Stimulated activated naive CD4-positive, alpha-beta T cell treated with Interleukin-2 at 50 U/mL for 16 hours (primary cell): ENCODE data around the gene SFTA2.
"Not testable (repeated sequence)": the region's sequence is repeated elsewhere in the genome, so short reads cannot be mapped to it uniquely, and the experiment has no call there.

ENCODE experiments used
- DNase-seq: peaks from one replicate; lab custom pipeline; 2025; lab: John Stamatoyannopoulos, UW

SFTA2 gene

DNA sequence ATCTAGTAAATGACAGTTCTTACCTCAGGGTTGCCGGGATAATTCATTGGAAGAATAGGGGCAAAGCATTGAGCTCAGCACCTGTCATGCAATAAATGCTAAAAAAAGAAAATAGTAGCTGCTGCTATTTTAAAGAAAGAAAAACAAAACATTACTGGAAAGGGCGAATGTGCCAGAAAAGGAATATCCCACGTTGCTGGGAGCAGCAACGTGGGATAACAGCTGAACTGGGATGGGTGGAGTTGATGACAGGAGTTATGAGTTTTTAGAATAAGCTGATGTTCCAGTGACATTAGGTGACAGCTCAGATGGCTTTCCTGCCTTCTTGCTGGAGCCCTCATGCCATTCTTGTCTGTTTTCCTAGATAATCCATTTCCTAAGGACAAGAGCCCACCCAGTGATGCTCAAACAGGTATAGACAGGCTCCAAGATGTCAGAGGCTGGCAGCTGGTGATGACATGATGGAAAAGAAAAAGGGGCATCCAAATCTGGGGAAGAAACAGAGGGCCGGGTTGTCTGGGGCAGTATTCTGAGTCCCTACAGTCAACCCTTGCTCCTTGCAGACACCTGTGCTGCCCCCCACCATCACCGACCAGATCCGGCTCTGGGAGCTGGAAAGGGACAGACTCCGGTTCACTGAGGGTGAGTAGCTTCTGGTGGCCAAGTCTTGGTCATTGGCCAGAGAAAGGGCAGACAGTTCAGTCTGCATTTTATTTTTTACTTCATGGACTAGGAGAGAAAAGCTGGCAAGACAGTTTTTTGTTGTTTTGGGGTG is 19.0 kb downstream of the SFTA2 start:
- no peak for DNase-seq

DNA sequence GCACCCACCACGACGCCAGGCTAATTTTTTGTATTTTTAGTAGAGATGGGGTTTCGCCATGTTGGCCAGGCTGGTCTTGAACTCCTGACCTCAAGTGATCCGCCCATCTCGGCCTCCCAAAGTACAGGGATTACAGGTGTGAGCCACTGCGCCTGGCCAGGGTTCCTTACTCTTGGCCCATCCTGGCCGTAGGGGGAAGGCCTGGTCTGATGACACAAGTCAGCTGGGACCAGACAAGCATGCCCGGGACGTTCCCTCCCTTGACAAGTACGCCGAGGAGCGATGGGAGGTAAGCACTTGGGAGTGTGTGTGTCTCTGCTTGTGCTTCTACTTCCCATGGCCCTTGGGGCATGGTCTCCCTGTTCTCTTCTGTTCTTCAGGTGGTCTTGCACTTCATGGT is 21.5 kb downstream of the SFTA2 start:
- not testable (repeated sequence) for DNase-seq

DNA sequence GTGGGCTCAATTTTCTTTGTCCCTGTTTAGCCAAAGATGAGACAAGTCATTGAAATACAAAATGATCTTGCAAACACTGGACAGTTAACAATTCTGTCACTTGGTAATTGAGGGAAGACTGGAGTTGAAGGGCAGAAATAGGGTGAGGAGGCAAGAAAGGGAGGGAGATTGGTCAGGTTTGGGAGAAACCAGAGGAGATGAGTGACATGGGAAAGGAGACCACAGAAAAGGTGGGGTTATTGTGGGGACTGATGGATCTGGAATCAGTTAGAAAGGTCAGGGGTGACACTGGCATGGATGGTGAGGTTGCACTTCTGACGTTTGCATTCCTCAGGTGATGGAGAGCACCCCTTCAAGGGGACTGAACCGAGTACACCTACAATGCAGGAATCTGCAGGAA is 23.3 kb downstream of the SFTA2 start:
- no peak for DNase-seq

DNA sequence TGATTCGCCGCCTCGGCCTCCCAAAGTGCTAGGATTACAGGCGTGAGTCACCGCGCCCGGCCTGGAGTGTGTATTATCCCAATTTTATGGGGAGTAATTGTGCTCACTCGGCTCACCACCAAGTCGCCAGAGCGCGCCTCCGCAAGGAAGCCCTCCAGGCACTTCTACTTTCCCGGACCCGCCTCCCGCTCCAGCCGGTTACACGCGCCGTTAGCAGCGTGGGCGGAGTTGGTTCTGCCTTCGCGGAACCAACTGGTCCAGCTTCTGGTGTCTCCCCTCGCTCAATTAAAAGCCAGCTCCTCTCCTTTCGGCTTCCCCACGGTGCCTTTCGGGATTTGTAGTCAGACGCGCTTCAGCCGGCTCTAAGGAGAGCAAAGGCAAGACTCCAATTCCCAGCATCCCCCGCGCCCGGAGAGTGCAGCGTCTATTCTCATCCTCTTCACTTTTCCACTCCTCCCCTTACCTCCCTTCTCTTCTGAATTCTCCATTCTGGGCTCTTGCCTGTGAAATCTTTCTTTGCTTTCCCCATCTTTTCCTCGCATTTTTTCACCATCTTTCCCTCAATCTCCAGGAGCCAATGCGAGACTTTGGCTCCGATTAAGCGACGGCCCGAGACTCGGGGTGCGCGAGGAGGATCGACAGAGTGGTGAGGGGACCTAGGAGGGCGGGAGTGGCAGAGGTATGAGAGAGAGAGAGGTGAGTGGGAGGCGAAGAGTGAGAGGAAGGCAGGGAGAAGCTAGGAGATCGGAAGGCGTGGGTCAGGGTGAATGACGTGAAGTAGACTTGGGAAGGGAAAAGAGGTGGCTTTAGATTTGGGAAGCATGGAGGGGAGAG is 24.0 kb downstream of the SFTA2 start, which contains the start of gene GTF2H4:
Gene GTF2H4 (plus strand): TSS at position 450 of the 834 bp plus-strand sequence.
- peak; percentile 97 for DNase-seq

DNA sequence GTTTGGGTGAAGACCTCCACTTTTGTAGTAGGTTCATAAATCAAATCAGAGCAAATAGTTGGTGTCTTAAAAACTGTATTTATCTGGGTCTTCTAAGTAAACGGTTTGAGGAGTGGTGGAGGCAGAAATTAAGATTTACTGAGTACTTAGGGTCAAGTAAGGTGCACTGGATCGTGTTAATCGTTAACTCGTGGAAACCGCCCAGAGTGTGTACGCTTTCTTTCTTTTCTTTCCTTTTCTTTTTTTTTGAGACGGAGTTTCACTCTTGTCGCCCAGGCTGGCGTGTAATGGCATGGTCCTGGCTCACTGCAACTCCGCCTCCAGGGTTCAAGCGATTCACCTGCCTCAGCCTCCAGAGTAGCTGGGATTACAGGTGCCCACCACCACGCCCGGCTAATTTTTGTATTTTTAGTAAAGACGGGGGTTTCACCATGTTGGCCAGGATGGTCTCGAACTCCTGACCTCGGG is 24.6 kb downstream of the SFTA2 start:
- DNase-seq: not testable (repeated sequence)

DNA sequence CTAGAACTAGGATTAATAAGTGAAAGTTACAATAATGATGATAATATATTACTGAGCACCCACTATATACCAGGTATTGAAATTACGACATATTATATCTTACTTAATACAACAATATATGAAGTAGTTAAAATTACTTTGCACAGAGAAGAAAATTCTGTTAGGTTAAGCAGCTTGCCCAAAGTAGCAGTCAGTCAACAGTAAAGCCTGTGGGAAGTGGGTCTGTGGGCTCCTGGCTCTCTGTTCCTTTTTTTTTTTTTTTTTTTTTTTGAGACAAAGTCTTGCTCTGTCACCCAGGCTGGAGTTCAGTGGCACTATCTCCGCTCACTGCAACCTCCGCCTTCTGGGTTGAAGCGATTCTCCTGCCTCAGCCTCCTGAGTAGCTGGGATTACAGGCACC is 28.7 kb downstream of the SFTA2 start:
- DNase-seq: no peak

DNA sequence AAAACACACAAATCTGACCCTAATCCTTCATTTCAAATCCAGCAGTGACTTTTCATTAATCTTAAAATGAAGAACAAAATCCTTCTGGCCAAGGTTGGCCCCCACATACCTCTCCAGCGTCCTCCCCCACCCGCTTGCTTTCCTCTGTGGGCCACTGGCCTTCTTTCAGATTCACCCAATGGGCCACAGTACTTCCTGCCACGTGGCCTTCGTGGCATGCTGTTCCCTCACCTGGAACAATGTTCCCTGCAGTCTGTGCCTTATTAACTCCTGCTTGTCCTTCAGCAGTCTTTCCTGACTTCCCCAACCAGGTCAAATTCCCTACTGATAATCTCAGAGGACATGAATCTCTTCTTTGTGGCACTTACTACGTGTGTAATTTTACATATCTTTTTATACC is 29.3 kb downstream of the SFTA2 start:
- DNase-seq: no peak

DNA sequence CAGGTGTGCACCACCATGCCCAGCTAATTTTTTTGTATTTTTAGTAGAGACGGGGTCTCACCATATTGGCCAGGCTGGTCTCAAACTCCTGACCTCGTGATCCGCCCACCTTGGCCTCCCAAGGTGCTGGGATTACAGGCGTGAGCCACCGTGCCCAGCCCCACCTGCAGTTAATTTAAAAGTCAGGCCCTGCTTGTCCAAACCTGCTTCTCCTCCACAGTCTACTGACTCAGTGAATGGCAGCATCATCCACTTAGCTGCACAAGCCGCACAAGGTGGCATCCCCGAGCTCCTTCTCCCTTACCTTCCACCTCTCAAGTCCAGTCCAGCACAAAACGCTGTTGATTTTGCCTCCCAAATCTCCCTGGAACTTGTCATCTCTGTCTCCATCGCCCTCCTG is 29.8 kb downstream of the SFTA2 start:
- DNase-seq: not testable (repeated sequence)

DNA sequence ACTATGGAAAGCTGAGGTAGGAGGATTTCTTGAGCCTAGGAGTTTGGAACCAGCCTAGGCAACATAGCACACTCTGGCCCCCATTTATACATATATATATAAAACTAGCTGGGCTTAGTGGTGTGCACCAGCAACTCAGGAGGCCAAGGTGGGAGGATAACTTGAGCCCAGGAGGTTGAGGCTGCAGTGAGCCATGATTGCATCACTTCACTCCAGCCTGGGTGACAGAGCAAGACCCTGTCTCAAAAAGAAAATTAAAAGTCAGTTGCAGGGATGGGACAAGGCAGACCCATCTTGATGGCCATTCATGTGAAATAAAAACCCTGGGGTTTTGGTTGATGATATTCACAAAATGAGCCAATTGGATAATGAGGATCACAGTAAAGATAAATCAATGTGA is 30.5 kb downstream of the SFTA2 start:
- no peak for DNase-seq

DNA sequence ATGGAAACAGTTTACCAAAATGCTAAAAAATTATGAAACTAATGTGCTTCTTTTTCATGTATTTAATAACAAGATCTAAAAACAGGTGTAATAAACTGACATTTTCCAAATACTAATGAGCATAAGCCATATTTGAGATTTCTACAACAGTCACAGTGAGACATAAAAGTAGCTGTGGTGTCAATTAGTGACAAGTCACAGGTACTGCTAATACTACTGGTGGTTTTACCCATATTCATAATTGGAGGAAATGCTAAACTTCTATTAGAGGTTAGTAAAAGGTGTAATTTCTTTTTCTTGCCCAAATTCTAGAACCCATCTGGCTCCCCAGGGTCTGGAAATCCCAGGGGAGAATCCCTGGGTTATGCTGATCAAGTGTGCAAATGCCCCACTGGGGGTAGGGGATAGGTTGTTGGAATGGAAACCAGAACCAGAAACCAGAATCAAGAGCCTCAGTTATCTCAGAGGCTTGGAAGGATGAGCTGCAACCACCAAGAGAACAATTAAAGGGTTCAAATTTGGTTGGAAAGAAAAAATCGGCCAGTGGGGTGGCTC is 31.0 kb downstream of the SFTA2 start:
- DNase-seq: no peak

DNA sequence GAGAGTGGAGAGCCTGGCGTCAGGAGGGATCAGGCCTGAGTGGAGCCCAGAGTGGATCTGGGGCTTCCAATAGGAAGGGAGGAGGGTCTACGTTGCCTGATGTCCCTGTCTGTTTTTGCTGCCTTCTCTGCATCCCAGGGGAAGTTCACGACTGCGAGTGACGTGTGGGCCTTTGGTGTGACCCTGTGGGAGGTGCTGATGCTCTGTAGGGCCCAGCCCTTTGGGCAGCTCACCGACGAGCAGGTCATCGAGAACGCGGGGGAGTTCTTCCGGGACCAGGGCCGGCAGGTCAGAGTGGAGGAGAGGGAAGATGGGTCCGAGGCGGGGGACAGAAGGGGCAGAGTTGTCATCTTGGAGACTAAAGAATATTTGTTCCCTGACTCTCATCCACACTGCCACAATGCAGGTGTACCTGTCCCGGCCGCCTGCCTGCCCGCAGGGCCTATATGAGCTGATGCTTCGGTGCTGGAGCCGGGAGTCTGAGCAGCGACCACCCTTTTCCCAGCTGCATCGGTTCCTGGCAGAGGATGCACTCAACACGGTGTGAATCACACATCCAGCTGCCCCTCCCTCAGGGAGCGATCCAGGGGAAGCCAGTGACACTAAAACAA is 33.1 kb downstream of the SFTA2 start:
- DNase-seq: no peak

DNA sequence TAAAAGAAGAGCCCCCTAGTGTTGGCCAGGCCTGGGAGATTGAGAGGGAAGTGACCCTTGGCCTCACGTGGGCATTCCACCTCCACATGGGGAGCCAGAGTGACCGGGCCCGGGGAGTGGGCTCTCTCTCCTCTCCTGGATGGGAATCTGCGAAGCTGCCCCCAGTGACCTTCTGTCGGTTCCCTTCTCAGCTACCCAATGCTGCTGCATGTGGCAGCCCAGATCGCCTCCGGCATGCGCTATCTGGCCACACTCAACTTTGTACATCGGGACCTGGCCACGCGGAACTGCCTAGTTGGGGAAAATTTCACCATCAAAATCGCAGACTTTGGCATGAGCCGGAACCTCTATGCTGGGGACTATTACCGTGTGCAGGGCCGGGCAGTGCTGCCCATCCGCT is 34.1 kb downstream of the SFTA2 start:
- no peak for DNase-seq

DNA sequence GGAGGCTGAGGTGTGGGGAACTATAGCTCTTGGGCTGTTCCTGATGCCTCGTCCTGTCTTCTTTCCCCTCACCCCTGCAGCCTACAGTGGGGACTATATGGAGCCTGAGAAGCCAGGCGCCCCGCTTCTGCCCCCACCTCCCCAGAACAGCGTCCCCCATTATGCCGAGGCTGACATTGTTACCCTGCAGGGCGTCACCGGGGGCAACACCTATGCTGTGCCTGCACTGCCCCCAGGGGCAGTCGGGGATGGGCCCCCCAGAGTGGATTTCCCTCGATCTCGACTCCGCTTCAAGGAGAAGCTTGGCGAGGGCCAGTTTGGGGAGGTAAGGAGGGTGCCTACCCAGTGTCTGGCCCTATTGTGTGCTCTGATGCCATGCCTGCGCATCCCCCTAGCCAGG is 35.4 kb downstream of the SFTA2 start:
- DNase-seq: no peak

DNA sequence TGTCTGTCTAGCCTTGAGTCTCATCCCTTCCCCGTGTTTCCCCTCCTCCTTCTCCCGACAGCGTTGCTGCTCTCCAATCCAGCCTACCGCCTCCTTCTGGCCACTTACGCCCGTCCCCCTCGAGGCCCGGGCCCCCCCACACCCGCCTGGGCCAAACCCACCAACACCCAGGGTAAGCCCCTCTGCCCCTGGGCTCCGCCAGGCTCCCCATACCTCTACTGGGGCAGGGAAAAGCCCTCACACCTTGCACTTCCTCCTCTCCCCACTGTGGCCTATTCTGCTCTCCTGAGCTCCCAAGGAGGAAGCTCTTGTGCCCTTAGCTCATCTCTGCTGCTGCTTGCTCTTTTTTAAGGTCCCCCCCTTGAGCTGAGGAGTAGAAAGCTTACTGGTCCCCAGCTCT is 36.6 kb downstream of the SFTA2 start:
- DNase-seq: no peak

DNA sequence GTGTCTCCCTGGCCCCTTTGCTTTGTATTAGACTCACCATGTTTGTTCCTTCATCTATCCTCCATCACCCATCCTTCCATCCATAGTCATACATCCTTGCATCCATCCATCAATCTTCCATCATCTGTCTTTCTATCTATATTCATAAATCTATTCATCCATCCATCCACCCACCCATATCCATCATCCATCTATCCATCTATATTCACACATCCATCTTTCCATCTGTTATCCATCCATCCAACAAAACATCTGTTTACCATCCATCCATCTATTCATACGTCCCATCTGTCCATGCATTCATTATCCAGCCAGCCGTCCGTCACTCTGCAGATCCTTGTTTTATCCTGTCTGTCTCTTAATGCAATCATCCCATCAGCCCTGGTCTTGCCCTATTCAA is 37.0 kb downstream of the SFTA2 start:
- no peak for DNase-seq

DNA sequence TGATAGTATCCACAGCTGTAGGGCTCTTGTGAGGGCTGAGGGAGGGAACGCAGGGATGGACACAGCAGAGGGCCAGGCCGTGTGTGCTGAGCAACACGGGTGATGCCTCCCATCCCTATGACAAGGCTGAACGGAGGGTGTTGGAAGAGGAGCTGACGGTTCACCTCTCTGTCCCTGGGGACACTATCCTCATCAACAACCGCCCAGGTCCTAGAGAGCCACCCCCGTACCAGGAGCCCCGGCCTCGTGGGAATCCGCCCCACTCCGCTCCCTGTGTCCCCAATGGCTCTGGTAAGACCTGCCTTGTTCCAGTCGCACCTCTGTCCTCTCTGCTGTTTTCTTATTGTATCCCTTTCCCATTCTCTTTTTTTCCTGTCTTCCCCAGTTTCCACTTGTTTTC is 37.6 kb downstream of the SFTA2 start:
- no peak for DNase-seq

DNA sequence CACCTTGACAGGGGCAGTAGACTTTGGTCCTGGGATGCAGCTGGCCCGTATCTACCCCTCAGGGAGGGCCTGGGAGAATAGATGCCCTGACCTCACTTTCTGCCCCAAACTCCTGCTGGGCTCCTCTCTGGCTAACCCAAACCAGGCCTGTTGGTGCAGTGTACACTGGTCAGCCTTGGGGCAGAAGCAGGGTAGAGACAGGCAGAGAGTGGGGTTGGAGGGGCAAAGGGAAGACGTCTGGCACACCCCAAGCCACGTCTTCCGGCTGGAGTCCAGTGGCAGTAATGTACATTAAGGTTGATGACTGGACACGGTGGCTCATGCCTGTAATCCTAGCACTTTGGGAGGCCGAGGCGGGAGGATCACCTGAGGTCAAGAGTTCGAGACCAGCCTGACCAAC is 38.3 kb downstream of the SFTA2 start:
- no peak for DNase-seq

DNA sequence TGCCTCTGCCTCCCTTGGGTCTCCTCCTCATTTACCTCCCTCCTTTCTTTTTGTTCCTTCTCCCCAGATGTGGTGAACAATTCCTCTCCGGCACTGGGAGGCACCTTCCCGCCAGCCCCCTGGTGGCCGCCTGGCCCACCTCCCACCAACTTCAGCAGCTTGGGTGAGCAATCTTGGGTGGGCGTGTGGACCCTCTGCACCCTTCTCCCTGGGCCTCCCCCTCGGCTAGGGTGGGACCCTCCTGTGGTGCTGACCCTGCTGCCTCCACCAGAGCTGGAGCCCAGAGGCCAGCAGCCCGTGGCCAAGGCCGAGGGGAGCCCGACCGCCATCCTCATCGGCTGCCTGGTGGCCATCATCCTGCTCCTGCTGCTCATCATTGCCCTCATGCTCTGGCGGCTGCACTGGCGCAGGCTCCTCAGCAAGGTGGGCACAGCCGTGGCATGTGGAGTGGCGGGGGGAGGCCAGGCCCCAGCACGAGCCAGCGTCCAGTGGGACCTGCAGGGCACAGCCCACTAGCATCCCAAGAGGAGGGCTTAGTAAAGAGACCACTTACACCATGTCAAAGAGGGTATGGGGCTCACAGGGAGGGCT is 38.9 kb downstream of the SFTA2 start:
- DNase-seq: no peak

DNA sequence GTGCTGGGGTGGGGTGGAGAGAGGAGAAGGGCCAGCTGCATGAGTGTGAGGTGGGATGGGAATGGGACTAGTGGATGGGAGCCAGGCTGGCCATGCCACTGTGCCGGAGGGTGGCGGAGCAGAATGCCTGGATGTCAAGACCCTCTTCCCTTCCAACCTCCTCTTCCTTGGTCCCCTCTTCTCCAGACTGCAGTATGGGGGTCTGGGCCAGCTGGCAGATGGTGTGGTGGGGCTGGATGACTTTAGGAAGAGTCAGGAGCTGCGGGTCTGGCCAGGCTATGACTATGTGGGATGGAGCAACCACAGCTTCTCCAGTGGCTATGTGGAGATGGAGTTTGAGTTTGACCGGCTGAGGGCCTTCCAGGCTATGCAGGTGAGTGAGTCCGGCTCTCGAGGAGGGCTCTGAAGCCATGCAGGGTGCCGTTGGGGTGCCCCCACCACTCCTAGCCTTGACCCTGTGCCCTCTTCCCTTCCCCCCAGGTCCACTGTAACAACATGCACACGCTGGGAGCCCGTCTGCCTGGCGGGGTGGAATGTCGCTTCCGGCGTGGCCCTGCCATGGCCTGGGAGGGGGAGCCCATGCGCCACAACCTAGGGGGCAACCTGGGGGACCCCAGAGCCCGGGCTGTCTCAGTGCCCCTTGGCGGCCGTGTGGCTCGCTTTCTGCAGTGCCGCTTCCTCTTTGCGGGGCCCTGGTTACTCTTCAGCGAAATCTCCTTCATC is 40.0 kb downstream of the SFTA2 start:
- no peak for DNase-seq

DNA sequence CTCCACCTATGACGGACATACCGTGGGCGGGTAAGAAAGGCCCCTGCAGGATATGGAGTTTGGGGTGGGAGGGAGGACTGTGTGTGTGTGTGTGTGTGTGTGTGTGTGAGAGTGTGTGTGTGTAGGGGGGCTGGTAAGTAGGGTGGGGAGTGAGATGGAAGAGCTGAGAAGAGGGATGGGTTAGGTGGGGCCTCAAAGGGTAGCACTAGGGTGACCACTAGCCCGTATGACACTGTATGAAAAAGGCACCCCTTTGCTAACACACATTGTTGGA is 40.6 kb downstream of the SFTA2 start:
- DNase-seq: no peak

DNA sequence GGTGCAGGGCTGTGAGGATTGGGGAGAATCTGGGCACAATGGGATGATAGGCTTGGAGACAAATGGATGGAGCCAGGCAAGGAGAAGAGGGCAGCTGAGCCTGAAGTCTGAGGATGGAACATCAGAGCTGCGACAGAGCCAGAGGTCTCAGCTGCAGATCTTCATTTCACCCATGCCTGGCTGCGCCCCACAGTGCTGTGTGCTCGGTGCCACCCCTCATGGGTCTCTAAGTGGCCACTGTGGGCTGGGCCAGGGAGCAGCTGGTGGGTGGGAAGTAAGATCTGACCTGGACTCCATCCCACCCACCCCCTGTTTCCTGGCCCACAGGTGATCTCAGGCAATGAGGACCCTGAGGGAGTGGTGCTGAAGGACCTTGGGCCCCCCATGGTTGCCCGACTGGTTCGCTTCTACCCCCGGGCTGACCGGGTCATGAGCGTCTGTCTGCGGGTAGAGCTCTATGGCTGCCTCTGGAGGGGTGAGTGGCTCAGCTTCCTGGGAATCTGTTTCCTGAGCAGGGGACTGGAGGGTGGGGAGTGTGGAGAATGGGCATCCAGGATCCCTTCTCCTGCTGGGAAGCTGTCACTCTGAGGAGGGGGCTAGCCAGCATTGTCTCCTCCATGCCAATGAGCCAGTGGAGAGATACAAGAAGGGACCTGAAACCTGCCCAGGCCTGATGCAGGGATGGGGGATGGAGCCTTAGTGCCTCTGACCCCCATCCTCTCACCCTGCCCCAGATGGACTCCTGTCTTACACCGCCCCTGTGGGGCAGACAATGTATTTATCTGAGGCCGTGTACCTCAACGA is 41.1 kb downstream of the SFTA2 start:
- no peak for DNase-seq
